ENCODE data around the gene MCTP1.

Gene MCTP1

DNA sequence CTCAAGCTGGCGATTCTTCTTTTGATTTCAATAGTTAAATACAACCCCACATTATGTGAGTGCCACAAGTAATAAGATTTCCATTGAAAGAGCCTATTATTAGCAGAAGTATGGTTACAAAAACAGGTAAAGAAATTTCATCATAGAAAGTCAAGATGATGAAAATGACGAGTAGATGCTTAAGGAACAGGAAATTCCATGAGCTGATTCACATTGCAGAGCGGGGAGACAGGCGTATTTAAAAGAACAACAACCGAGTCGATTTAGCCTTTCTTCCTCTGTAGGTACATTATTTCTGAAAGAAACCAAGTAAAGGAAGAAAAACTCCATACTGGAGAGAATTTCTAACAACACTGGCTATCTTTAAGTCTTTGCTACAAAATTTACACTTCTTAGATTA lies 356.0 kb downstream of the MCTP1 start:
- no peak for DNase-seq

DNA sequence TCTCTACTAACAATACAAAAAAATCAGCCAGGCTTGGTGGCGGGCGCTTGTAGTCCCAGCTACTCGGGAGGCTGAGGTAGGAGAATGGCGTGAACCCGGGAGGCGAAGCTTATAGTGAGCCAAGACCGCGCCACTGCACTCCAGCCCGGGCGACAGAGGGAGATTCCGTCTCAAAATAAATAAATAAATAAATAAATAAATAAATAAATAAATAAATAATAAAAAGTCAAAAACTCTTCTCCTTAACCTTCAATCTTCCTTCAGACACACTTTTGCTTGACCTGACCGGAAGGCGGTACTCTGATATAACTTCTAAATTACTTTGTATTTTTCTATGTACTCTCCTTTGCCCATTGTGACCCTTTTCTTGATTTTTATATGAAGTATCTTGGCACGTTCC lies 364.3 kb downstream of the MCTP1 start:
- no peak for DNase-seq

DNA sequence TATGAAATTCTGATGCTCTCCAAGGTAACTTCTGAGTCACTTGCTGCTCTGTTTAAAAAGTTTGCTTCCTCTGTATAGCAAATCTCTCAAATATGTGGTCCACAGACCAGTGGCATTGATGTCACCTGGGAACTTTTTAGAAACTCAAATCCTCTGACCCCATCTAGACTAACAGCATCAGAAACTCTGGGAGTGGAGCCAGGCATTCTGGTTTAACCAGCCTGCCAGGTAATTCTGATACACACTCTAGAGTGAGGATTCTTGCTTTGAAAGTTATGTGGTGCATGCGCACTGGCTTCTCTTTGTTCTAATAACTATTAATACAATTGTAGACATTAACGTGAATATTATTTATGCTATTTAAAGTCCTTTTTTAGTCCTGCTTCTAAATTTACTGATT lies 368.3 kb downstream of the MCTP1 start:
- DNase-seq: no peak

DNA sequence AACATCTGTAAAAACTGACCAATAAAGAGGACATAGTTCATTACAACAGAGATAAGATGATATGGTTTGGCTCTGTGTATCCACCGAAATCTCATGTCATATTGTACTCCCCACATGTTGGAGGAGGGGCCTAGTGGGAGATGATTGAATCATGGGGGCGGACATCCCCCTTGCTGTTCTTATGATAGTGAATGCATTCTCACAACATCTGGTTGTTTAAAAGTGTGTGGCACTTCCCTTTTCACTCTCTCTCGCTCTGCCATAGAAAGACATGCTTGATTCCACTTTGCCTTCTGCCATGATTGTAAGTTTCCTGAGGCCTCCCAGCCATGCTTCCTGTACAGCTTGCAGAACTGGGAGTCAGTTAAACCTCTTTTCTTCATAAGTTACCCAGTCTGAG lies 373.6 kb downstream of the MCTP1 start:
- peak; percentile 11 for DNase-seq

DNA sequence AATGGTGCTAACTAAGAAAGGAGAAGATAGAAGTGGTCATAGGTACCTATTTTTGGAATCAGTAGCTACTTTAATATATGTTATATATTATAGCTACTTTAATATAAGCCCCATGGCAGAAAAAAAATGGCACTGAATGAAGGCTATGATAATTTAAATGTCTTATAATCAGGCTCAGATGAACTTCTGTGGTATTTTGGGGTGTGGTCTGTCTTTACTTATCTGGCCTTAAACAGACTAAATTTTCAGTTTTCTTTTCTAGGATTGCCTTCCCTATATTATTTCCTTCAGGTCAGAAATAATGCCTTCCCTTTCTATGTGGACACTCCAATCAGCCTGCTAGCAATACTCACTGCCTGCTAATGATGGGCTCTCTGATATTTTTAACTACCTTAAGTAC lies 374.2 kb downstream of the MCTP1 start:
- DNase-seq: no peak

DNA sequence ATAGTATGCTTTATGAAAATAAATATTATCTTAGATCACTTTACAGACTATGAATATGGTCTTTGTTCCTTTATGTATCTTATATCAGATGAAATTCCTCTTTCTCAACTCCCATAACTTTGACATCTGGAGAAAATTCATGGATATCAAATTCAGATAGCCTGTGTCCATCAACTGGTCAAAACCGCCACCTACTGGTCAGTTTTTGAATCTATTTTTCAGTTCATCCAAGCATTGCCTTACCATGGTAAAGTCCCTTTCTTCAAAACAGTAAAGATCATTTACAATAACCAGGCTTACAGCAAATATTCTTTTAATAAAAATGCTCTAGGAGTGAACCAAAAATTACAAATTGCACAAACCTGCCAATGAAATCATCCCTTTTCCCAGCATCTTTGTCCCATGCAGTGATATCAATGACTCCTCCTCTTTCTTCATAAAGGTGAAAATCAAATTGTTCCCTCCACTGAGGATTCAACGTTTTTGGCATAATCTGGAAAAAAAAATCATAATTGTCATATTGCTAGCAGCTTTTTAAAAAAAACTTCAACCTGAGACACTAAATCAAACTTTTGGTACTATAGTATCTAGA lies 375.9 kb downstream of the MCTP1 start:
- no peak for DNase-seq

DNA sequence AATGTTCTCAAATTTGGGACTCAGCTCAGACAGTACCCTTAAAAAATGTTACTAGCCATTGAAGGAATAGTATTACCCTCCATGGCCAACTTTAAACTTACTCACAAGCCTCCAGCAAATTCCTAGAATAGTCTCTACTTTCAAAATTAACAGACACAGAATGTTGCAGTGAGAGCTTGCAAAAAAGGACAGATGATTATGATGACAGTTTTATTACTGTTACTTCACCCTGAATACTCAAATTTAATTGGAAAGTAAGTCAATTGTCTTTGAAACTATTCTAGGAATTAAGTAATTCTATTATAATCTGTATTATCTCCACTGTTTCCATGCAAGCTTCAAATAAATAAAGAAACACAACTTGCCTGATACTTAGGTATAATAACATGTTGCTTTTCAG lies 378.1 kb downstream of the MCTP1 start:
- DNase-seq: no peak

DNA sequence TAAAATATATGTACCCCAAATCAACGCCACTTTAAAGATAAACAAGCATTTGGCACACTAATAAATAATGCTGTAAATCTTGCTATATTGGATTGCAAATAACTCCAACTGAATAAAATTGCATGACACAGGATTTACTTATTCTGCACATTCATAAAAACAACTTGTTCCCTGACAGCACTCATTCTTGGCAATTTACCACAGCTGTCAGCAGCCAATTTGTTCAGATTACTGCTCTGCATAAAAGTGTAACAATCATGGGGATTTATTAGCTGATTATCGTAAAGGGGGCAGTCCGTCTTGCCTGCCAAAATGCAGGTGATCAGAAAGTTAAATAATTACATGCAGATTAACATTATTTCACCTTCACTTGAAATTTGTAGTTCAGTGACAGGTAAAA lies 381.2 kb downstream of the MCTP1 start:
- no peak for DNase-seq

DNA sequence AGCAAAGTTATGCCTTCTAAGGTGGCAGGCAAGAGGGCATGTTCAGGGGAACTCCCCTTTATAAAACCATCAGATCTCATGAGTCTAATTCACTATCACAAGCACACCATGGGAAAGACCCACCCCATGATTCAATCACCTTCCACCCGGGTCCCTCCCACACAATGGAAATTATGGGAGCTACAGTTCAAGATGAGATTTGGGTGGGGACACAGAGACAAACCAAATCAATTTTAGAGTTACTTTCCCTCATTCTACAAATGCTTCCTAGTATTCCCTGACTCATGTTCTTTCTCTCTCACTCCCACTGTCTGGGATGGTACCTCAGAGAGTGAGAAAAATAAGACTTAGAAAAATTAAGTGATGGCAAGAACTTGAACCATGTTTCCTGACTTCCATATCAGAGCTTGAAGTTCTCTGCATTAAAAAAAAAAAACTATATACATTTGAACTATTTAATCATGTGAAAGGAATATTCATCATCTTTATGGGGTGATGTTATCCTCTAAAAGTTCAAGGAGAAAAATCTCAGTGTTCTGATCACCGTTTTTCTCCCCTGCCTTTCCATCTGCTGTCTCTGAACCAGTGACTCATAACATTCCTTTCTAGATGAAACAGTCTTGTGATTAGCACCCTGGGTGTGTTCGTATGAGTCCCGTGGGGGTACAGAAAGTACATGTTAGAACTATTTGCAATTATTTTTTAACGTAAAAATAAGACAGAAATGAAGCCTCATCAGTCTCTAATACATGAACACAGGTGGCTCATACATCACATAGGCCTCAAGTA lies 383.5 kb downstream of the MCTP1 start:
- DNase-seq: no peak

DNA sequence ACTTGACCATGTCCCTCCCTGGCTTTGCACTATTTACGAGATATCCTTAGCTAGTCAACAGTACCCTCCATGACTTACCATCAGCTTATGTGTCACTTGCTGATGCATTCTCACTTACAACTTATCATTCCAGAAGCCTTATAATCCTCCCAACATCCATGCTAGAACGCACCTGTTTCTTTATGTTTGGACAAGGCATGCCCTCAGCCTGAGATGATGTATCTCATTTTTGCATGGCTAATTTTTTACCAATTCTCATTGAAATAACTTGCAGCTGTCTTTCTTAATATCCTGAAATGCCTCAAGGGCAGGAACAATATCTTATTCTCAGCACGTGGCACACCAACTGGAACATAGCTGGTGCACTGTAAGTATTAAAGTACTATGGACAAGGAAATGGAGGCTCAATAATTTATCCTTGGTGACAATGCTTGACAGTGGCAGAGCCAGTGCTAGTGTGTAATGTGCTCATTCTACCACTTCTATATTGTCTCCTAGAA lies 384.8 kb downstream of the MCTP1 start:
- no peak for DNase-seq

DNA sequence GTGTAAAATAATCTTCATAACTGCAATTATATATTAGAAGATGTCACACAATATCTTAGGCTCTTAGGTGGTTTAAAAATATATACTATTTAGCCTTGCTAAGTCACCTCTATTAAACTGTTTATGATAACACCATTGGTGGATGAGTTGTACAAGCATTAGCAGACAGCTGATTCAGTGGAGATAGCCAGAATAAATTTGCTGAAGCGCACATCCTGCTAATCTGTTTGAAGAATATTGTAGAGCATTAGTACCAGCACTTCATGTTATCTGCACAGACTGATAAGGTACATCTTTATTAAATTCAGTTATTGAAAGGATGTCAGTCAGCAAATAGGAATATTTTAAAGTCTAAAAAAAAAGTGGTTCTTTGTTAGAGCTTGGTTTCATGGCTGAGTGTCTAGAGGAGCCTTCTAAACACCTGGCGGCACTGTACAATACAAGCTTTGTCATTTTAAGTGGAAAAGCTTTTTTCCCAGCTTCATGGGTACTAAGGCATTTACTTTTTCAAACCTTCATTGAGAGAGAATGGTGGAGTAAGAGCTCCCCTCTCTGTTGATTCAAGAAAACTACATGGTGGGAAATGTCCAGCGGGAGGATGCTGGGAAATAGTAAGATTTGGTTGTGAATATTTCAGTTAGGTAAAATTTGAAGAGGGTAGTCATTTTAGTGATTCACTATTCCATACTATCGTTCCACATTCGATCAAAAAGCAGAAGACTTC lies 391.3 kb downstream of the MCTP1 start:
- DNase-seq: no peak

DNA sequence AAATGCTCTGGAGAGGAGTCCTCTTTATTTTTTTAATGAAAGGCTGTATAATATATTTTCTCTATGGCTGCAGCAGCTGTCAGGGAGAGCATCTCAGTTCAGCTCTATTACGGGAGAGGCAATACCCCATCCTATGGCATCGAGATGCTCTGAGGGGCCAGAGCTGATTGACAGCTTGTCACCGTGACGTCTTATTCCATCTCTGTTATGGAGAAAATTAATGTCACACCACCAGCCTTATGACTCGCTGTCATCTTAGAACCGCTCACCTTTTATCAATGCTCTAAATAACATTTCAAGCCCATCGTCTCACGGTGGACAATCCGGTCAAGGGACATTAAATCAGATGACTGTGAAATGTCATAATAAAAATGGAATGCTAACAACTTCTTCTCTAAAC lies 392.9 kb downstream of the MCTP1 start:
- no peak for DNase-seq

DNA sequence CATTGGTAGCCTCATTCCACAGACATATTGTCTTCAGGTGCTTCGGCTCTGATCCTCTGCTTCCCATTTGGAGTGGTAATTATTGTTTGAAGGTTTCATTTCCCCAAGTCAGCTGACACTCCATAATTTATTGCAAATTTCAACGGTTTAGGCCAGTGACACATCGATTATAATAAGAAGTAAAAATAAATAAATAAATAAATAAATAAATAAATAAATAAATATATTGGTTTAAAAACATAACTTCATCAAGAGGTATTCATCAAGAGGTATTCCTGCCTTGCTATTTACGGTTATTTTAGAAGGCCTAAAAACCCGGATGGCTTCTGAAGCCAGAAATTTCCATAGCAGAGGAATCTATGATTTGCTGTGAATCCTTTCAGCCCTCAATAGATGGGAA lies 393.3 kb downstream of the MCTP1 start:
- DNase-seq: no peak

DNA sequence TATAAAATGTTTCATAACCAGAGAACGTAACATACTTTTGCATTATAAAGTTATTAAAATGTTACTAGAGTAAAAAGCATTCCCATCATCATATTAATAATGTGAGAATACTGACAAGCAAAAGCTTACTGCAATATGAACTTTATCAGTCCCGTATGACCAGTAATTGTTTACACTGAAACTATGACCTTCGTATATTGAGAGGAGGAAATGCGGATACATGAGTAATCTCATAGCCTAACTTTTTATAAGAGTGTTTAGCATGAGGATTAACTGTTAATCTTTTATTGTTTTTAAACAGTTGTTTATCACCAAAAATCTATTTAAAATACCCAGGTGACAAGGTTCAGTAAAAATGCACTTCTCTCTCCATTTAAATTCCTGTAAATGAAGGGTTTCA lies 394.0 kb downstream of the MCTP1 start:
- DNase-seq: no peak

DNA sequence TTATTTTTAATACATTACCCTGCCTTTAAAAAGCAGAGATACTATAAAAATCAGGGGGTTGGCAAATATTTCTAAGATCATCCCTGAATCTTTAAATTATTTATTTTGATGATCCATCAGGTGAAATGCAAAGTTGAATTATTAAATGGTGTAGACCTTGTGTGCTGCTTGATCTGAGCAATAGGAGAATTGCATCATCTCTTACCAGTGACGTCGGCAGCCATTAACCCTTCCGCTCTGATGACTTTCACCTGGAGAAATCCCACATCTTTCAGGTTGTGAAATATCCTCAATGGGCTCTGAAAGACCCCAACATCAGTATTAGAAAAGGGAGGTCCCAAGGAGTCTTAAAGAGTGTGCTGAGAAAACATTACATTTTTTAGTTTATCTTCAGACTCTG lies 396.2 kb downstream of the MCTP1 start:
- no peak for DNase-seq

DNA sequence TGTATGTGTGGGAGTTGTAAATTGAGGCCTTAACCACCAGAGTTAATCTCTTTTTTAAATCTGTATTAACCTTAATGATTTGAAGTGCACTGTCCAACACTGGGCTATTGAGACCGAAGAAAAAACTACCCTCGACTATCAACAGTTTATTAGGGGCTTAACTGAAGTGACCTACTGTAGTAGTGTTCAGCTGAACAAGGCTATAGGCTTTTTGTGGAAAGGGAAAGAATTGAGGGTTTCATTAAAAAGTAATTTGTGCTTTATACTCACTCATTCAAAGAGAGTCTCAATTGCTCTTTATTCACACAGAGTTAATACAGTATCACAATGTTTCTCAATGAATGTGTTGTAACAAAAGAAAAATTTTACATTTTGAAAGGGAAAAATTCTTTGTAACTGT lies 399.0 kb downstream of the MCTP1 start:
- no peak for DNase-seq

DNA sequence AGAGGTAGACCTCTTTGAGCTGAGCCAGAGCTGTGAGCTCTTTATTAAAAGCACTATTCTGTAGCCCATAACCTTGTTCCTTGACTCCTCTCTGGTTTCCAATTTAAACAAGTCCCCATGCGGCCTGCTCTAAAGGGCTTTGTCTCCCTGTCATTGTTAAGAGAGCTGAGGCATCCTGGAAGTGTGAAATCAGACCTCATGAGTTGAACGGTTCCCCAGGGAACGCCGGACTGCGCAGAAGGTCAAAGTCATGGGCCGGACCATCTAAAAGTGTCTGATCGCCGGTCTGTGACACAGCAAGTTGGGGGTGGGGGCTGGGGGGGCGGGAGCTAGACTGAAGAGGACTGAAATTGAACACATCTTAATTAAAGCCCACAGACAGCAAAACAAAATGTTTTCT lies 400.6 kb downstream of the MCTP1 start:
- no peak for DNase-seq

DNA sequence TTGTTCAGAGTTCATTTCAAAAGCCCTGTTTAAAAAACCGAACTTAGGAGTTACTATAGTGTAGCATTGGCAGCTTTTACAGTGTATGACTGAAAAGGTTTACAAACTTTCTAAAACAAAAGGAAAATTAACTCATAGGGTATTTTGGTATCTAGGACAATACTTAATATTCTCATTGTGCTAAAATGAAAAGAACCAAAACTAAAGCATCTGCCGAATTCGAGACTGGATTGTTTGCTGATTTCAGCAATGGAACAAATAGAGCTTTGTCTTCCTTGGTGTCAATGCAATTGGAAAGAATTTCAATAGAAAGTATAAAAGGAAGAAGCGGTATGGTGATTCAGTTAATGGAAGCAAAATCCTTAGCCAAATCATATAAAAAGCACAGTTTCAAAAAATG lies 412.4 kb downstream of the MCTP1 start:
- no peak for DNase-seq

DNA sequence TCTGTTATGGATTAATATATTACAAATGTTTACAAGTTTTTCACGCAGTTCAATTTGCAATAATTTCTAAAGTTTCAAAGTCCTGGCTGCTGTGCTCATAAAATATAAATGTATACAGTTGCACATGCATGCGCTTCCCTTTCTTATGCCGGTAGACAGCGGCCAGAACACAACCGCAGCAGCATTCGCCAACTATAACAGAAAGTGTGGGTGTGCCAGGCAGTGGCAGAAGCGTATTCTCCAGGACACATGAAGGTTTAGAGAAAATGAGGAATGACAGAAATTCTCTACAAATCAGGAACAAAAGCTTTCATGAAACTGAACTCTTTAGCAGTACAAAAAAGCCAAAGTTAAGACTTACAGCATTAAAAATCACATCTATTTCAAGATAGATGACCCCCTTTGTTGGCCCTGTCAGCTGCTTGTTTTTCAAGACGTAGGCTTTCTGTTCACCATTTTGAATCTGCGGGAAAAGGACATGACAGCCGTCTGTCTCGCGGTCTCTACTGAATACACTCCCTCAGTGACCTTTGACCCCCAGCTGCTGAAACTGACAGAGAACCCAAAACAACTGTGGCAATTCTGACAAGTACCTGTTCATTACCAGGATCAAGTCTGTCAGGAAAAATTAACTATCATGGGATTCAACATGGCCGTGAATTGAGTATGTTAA lies 414.2 kb downstream of the MCTP1 start:
- no peak for DNase-seq

DNA sequence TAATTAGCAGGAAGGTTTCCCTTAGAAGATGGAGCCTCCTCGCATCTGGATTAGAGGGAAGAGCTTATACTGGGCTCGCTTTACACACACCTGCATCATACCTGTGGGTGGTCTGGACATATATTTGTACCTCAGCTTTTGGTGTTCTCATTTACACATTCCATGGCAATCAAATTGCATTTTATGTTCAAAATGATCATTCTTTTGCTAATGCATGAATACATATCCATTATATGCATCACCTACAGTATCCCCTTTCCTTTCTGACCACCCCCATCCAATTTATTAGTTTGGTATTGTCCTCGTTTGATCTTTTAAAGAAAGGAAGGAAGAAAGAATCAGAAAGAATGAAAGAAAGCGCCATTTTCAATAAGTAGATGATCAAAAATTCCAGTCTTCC lies 415.0 kb downstream of the MCTP1 start:
- no peak for DNase-seq

DNA sequence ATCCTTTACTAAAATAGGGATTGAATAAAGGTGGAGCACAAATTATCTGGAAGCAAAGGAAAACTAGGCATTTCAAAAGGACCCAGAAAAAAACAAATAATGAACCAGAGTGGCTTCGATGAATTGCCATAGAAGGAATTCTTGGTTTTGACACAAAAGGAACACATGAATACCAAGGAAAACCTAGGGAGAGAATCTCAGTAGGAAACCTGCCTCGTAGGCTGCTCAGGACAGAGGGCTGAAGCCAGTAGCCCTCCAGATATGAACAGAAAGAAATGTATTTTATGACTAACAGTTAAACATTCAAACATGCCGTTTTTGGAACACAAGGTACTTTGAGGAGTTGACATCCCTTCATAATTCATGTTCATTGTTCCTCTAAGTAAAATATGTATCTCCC lies 420.9 kb downstream of the MCTP1 start:
- no peak for DNase-seq

DNA sequence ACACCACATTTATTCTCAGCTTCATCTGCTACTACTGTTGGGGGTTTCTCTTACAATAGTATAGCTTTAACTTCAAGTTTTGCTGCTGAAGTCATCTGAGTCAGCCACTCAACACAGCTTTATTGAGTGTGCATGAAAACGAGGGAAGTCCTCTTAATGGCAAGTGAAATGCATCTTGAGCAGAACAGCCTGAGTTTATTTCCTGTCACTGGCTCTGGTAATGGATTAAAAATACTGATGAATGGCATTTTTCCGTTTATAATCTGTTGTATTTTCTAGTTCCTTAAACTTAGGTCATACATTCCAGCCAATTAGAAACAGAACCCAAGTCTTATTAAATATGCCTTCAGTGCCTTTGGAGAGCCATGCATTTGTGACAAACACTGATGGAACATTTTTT lies 427.8 kb downstream of the MCTP1 start:
- no peak for DNase-seq

DNA sequence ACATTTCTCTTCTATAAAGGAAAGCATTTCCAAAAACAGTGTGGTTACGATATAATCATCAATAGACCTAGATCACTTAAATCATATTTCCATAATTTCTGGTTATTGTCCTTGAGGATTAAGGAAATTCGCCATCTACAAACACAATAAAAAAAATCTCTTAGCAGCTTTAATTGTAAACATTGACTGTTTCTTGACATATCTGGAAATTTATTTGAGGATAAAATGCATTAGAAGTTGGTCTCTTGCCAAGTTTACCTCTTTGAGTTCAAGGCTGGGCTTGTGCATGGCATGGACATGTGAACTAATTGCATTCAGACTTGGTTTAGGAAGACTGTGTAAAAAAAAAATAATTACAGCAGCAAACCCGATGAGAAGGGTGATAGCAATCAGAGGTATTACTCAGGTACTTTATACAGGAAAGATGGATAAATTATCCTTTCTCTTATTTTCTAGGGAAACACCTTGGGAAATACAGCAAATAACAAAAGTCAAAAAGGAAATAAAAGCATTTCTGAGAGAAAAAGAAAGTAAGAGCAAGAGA lies 428.6 kb downstream of the MCTP1 start:
- DNase-seq: no peak

Data from MV-4-11 (cell line).